Stimulated activated CD8-positive, alpha-beta memory T cell treated with anti-CD3 and anti-CD28 coated beads, Interleukin-4, amount 100 ng/mL, for 24 hours (primary cell): ENCODE data around the gene CD4.
A peak's percentile ranks its signal among the peaks of the same experiment; 100 is the strongest.
"Not testable (repeated sequence)": the region's sequence is repeated elsewhere in the genome, so short reads cannot be mapped to it uniquely, and the experiment has no call there.

Experiments
- DNase-seq: peaks from one replicate; pipeline ENCODE4 v3.0.0-alpha.2; 2020; ENCODE audit warnings: low read depth

CD4 gene

GRCh38 chr12:6847676-6848075, 58.3 kb downstream of the CD4 start:
- no peak for DNase-seq

DNA sequence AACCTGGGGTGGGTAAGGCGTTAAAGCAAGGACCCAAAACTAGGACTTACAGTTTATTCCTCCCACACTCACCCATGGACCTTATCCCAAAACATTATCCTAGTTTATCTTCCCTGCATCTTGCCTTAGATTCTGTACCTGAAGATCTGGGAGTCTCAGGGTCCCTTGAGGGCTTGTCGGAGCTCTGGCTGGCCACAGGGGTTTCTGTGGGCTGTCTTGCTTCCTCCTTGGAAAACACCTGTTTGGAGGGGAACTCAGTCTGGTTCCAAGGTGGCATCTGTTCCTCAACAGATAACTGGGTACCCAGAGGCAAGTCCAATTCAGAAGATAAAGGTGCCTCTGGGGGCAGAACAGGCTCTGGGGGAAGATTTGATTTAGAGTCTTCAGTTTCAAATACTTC, 60.1 kb downstream of the CD4 start:
- DNase-seq = no peak

GRCh38 chr12:6849976-6850560, 60.7 kb downstream of the CD4 start:
- no peak for DNase-seq

DNA sequence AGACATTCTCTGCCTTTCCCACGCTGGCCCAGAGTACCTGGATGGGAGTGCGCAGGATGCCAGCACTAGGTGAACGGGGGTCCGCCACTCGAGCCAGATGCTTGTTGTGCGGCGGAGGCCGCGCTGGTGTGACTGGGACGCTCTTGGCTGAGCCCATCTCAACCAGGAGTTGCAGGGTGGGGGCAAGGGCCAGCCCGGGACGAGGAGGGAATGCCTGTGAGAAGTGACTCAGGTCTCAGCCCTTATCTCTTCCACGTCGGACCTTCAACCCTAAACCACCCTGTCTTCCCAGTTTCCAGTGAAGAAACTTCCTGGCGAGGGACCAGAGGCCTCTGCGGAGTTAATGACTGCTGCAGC, 61.4 kb downstream of the CD4 start:
- DNase-seq = no peak

DNA sequence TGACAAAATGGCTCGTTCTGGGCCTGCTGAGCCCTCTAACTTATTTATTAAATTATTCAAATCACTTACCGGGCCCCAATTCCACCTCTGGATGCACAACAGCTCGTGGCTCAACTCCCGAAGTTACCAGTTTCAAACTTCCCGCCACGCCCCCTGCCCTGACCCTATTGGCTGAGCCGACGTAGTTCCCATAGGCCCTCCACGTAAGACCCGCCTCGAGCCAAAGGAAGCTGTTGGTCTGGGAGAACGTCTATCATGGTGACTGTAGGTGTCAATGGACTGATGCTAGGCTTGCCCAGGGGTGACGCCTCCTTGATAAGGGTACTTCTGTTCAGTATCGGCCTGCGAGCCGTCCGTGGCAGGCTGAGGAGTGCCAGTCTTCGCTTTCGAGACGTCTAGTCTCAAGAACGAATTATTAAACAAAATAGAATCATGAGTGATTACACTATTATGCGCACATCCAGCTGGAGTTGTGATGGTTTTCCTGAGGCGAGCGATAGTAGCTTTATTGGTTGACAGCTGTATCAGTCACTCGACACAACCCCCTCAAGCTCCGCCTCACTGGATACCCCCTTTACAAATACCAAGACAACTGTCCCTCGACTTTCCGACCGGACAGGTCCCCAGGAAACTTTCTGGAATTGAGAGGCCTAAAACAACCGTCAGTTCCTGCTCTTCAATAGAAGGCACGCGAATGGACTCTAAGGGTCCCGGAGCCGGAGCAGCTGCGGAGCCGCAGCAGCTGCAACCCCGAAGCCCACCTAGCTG, 62.0 kb downstream of the CD4 start, which contains the start of gene CDCA3:
Gene CDCA3 (minus strand): TSS at position 134 of the 768 bp plus-strand sequence. CDS start 334 bp downstream, outside the sequence.
- DNase-seq = peak; percentile 85

- DNase-seq = peak; percentile 97
These were observed 62.8 kb downstream of the CD4 start, which contains the start of gene USP5 for GRCh38 chr12:6851921-6852650. Gene USP5, plus strand, starts transcription at chr12:6852150. Its CDS starts 30 bp downstream, at chr12:6852180.

GRCh38 chr12:6852651-6853354, 63.5 kb downstream of the CD4 start:
- DNase-seq = no peak

GRCh38 chr12:6853626-6854025, 64.3 kb downstream of the CD4 start:
- no peak for DNase-seq

DNA sequence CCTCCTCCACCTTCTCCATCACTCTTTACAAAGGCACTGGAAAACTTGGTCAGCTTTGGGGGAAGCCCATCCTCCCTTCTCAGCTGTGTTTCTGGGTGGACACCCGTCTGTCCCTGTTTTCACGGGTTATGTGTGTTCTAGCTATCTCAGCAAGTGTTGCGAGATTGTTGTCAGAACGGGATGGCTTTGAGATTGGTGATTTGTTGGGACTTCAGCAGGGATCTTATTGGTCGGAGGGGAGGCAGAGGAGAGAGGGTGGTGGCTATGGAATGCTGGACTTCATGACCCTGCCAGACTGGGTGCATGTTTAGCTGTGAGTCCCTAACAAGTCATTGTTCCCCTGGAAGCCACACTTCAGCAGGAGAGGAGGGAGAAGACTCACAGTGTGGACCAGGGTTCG, 64.7 kb downstream of the CD4 start:
- no peak for DNase-seq

DNA sequence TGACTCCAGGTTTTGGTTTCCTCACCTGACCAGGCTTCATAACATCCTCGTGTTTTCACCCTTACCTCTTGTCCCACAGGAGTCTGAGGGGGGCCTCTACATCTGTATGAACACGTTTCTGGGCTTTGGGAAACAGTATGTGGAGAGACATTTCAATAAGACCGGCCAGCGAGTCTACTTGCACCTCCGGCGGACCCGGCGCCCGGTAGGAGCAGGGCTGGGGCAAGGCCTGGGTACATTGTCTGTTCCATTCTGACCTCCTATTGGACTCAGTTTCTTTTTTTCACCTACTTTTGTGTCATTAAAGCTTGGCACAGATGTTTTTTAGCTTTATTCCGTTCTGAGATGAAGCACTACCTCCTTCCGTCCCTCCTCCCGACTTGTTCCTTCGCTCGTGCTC, 66.0 kb downstream of the CD4 start:
- no peak for DNase-seq

- DNase-seq = no peak
These were observed 69.5 kb downstream of the CD4 start for GRCh38 chr12:6858799-6859198.

GRCh38 chr12:6860116-6860515, 70.8 kb downstream of the CD4 start:
- no peak for DNase-seq

GRCh38 chr12:6860942-6861341, 71.6 kb downstream of the CD4 start:
- no peak for DNase-seq

DNA sequence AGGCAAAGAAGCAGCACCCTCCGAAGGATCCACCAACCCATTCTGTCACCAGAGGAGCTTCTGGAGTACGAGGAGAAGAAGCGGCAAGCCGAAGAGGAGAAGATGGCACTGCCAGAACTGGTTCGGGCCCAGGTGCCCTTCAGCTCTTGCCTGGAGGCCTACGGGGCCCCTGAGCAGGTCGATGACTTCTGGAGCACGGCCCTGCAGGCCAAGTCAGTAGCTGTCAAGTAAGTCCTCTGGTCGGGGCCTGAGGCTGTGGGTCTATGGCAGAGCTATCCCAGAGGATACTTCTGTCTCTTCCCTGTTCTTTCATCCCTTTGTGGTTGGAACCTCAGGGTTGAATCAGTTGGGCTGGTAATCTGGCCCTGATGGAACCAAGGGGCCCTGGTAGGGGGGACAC, 72.1 kb downstream of the CD4 start:
- no peak for DNase-seq

- no peak for DNase-seq
These were observed 73.7 kb downstream of the CD4 start for GRCh38 chr12:6863033-6863432.

GRCh38 chr12:6863586-6864321, 74.4 kb downstream of the CD4 start:
- DNase-seq = no peak

GRCh38 chr12:6865307-6865706, 76.0 kb downstream of the CD4 start:
- DNase-seq = not testable (repeated sequence)

GRCh38 chr12:6866163-6866919, 77.0 kb downstream of the CD4 start:
- DNase-seq = no peak

GRCh38 chr12:6866920-6867412, 77.6 kb downstream of the CD4 start:
- no peak for DNase-seq

DNA sequence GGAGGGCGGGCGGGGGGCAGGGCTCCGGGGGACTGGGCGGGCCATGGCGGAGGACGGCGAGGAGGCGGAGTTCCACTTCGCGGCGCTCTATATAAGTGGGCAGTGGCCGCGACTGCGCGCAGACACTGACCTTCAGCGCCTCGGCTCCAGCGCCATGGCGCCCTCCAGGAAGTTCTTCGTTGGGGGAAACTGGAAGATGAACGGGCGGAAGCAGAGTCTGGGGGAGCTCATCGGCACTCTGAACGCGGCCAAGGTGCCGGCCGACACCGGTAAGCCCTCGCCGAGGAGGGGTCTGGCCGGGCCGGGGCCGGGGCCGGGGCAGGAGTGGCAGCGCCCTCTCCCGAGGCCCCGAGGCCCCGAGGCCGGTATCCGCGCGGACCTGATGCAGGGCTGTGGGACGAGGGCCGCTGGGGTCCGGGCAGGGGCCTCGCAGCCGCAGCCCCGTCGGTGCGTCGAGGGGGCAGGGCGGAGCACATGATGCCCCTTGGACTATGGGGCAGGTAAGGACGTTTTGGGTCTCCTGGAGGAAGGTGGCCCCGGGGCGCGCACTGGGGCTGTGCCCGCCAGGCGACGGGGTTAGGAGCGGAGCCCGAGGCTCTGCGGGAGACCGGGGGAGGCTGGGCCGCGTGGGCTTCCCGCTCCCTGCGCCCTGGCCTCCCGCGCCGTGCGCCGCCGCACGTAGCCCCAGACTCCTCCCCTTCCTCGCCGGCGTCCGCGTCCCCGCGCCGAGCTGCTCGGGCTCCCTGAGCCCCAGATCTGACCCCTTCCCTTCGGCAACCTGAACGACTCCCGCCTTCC, 78.3 kb downstream of the CD4 start, which contains the start of gene TPI1:
Gene TPI1 (plus strand): TSS at position 119 of the 798 bp plus-strand sequence. CDS start 36 bp downstream, at position 155.
- peak; percentile 71 for DNase-seq
